GM18508 (cell line): ENCODE measurements around the gene KHDRBS2.

Experiments used
- ATAC-seq: cut with Tn5 transposase; IDR thresholded peaks from one replicate; pipeline ENCODE4 v1.9.1; 2021; ENCODE audit warnings: moderate number of reproducible peaks; ENCODE audit not compliant: insufficient read depth, unreplicated experiment

The KHDRBS2 gene

DNA sequence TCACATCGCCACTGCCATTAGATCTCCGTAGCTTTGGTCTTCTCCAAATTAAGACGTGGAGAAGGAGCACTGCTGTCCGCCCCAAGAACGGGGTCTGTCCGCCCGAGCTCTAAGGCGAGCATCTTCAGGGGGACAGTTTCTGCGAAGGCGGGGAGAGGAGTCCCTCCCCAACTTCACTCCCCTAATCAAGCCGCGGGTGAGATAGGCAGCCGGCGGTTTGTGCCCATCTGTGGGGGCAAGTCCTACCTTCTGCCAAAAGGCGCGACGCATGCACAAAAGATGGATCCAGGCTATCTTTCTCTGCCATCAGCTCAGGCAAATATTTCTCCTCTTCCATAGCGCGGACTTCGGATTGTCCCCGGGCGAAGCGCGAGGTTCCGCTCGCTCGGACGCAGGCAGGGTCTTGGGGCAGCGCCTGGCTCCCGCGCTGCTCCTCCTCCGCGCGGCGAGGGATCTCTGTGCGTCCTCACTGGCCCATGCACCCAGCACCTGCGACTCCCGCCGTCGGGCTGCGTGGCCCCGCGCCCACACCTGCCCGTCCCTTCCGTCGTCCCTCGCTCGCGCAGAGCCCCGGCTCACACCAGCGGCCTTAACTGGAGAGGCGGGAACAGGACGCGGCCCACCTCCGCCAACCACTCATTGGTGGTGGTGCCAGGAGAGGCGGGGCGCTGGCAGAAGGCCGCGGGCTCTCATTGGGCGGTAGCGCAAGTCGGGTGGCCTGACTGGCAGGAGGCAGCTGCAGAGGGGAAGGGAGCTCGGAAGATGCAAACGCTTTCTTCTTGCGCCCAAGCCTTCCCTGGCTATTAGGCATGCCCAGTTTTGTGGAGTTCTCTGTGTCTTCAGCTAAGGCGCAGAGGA lies at the start of gene KHDRBS2:
TSS of gene KHDRBS2 (minus strand) at position 614 of the 858 bp plus-strand sequence.
- ATAC-seq = peak; percentile 100

DNA sequence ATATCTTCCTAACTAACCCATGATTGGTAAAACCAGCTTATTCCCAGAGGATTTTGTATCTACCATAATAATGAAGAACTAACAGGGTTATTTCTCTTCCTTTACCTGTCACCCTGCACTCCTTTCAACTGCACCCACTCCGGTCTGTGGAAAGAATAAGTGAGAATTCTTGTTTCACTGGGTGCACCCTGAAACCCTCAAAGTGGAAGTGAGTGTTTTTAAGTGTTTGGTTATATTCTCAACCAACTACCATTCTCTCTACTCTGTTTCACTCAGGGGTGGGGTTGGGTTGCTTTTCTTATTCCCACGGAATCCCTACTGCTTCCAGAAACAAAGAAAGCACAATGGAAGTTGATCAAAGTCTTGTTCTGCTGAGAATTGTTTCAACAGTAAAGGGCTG lies 42.6 kb upstream of the KHDRBS2 start:
- ATAC-seq = no peak

DNA sequence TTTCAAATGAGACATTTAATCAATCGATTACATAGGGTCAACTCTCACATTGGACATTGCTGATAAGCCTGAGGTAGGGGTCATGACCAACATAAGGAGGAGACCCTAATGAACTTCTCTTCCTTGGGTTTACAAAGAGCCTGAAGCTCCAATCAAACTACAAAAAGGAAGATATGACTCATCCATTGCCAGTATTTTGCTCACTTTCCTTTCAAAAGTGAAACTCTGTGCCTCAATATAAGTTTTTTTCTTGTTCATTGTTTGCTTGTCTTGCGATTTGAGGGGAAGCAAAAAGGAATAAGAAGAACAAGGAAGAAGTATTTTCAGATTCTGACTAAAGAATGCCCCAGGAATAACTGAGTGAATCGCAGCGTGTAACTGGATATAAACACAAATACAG lies 38.8 kb upstream of the KHDRBS2 start:
- ATAC-seq = no peak

DNA sequence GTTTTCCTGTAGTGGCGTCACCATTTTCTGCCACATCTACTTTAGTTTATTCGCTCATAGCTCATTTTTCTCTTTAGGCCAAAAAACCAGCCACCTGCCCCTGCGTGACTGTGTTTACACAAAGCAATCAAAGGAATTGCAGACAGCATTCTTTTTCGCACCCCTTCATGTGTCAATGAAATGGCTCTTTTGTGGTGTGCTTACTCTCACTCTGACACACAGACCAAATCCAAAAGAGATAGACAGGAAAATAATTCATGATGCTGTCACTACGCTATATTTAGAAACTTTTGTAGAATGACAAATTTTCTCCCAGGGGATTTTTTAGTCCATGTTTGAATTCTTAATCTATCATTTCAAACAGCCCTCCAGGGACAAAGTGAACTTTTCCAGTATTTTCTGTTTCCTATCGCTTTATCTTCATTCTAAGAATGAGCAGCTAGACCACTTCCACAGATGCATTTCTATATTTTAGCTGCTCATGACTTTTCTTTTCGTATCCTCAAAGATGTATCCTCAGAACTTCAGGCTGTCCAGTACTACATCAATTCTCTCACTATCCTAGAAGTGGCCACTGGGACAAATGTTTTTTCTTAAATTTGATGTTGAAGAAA lies 37.9 kb upstream of the KHDRBS2 start:
- no peak for ATAC-seq

DNA sequence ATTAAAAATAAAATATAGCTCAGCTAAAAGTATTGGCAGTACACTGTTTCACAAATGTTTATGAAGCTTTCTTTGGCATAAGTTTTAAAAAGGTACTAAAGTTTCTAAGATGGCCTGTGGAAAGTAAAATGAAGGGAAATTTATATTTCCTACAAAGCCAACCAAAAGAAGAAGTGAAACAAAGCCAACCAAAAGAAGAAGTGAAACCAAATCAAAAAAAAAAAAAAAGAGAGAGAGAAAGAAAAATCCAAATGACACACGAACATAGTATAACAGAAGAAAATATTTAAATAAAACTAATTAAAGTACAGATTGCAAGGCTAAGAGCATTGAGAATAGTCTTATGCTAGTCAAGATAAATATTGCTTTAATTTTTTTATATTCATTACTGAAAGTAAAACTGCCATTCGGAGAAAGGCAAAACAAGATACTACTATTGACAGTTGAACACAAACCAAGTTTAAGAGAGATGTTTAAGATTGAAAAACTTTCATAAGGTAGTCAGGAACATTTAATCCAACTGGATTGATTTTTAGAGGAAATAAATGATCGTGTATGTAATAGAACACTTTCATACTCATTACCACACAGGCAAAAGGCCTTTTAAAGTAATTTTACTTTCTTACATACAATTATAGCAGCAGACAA lies 12.8 kb upstream of the KHDRBS2 start:
- ATAC-seq = peak; percentile 92

DNA sequence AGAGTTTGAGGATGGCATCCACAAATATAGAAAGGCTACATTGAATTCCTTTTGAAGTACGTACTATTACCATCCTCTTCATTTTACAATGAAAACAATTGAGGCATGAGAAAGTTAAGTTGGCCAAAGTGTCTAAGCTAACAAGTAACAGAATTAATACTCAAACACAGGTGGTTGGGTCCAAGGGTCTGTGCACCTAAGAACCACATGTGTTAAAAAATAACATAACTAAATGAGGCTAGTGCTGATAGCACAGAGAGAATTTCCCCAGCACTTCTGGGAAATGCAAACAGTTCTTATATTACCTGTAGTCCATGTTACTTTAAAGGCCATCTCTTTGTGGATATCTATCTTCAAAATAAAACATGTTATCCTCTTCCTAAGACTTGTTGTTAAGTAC lies 10.5 kb upstream of the KHDRBS2 start:
- ATAC-seq = no peak

DNA sequence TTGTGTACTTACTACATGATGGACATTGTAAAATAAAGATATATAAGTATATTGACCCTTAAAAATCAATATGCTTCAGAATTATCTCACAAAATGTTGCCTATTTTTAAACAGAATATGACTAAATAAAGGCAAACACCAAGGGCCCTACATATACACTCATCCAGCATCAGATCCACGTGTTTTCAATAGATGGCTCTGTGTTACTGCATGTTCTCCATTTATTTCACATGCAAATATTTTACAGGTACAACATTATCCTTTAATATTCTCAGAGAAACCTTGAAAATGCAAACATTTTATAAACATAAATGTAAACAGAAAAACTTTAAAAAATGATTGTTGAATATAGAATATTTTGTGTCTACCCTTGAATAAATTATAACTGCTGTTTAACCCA lies 2.9 kb upstream of the KHDRBS2 start:
- ATAC-seq = no peak

DNA sequence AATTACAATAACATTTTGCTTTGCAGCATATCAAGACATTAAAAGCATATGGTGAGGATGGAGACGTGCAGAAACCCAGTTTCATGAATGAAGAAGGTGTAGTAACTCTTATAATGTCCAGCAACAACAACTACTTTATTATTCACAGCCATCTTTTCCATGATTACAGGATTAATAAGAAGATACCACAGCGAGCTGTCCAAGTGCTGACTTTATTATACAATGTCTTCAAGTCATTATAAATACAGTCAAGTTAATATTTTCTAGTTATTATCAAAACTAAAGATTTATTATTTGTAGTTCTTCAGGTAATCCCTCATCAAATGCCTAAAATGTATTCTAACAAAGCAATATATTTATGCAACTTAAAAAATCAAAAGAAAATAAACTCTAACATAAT lies 2.5 kb upstream of the KHDRBS2 start:
- no peak for ATAC-seq

DNA sequence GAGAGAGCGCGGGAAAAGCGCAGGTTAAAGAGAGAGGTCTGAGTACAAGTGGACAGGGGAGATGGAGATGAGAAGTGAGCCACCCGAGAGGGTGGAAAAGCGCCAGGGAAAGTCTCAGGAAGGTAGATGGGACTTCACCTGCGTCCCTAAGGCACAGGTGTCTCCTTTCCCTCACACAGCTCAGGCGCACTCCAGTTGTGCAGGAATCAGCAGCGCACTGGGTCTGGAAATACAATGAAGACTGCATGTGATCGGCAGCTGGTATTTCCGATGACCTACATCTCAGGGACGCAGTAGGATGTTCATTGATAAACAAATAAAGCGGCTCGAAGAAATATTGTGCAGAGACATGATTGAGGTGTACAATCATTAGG lies 432 bp upstream of the KHDRBS2 start:
- peak; percentile 1 for ATAC-seq

DNA sequence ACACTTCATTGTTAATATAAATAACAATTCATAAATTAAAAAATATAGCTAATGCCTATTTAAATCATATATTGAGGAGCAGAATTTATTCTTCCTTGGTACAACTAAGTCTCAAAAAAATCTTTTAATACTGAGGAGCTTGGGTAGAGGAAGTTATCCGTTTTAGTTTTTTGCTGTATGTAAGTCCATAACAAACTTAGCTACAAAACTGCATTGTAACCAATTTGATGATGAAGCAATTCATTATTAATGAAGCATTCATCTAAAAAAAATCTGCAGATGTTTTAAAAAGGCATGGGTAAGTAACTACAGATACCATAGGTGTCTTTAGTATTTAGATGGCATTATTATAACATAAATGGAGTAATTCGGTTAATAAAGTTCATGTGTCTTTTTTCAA lies 1.3 kb downstream of the KHDRBS2 start:
- ATAC-seq = no peak

DNA sequence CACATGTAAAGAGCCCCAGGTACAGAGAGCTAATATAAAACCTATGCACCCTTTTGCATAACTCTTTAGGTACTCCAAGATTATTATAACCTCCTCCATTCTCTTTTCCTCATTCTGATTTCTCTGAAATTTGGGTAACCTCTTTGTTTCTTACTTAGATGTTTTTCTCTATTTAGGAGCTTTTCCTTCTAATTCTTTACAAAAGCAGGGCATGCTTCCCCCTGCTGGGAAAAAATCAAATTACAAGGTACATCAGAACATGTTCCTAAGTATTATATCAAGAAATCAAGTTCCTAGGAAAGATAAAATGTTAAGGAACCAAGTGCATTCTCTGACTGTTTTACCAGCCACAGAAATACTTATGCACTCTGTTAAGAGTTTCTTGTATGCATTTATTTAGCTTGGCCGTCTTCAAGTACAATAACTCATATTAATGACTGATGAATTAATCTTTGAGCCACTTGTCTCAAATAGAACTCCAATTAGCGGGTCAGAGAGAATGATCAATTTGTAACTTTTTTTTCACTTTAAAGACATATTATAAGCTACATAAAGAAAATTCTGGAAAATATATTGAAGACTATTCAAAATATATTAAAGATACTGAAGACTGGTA lies 2.1 kb downstream of the KHDRBS2 start:
- no peak for ATAC-seq

DNA sequence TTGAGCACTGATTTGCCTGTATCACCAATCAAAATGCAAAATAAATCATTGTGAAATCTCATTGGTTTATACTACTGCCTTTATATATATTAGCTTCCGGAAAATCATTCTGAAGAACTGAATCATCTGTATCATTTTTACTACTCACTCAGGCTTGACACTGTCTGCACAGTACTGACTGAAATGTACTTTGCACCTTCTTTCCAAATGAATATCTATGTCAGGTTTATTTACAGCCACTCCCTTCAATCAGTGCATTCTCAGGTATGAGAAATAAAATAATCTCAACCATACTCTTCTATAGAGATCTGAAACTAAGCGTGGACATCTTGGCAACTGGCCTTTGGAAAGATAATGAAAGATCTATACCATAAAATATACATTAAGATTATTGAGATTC lies 2.7 kb downstream of the KHDRBS2 start:
- ATAC-seq = no peak

DNA sequence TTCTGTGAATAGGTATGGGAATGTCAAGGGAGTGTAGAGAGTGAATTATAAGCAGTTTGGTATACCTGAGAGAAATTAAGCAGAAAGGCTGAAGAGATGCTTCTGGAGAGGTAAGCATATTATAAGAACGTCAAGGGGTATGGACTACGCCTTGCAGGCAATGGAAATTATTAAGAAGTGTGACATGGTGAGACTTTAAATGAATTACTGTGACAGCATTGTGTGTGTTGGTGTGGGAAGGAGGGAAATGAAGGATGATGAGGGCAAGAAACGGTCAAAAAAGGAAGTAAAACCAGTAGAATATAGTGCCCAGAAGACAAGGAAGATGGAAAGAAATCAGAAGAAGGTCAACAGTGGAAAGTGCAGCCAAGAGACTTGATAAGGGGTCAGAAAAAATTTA lies 5.9 kb downstream of the KHDRBS2 start:
- no peak for ATAC-seq

DNA sequence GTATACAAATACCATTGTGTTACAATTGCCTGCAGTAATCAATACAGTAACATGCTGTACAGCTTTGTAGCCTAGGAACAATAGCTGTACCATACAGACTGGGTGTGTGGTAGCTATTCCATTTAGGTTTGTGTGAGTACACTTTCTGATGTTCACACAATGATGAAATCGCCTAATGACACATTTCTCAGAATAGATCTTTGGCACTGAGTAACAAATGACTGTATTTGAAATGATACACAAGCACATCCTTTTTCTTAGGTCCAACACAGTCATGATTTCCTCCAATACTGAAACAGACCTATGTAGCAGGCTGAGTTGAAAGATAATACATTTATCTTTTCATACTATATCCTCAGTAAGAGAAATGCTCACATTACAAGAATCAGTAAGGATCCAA lies 13.9 kb downstream of the KHDRBS2 start:
- no peak for ATAC-seq

DNA sequence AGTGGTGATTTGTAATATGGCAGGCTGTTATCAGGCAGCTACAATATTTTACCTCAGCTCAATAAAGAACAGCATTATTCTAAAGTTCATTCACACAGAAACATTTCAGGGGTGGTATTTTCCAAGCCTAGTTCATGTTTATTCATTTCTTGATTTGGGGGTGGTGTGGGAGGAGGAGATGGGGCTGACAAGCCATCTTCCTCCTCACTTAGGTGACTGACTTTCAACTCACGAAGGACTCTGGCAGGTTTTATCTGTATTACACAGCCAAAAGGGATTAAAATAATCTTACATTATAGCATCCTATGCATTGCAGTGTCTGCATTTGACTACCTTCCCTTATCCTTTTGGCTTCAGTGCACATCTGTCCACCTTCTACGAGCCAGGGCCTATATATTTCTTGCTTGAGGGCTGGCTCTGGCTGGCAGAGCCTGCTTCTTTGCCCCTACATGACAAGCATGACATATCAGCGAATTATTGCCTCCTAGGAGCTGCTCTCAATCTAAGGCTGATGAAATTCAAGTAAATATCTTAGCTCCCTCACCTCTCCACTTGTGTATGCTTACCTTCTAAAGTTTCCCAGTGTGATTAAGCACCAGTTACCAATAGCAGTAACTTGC lies 20.0 kb downstream of the KHDRBS2 start:
- ATAC-seq = no peak

DNA sequence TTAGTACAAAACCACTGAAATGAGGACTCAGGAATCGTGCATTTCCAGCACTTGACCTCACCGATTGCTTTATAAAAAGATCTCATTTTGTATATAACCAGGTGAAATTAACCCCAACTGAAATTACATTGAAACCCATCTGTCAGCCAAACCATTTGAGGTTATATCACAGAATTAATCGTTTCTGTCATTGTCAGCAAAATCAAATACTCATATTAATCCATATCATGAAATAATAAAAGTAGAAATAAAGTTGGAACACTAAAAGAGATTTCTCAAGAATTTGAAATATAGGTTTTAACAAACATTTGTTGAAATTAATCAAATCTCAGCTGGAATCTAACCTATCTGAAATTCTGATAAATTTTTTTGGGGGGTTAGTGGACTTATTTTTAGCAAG lies 23.7 kb downstream of the KHDRBS2 start:
- ATAC-seq = no peak

DNA sequence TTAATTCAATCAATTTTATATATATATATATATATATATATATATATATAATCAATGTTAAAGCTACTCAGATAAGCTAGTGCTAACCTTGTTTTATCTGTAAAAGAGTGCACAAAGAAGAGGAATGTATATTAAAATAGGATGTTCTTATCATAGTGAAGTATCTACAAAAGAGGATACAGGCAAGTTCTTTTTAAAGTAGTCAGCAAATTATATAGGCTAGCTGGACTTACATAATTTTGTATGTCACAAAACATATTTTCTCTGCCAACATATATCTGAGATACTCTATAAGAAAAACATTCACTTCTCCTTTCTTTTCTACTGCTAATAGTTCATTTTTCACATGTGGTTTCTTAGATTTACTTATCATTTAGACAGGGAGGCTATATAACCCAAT lies 39.9 kb downstream of the KHDRBS2 start:
- ATAC-seq = no peak

DNA sequence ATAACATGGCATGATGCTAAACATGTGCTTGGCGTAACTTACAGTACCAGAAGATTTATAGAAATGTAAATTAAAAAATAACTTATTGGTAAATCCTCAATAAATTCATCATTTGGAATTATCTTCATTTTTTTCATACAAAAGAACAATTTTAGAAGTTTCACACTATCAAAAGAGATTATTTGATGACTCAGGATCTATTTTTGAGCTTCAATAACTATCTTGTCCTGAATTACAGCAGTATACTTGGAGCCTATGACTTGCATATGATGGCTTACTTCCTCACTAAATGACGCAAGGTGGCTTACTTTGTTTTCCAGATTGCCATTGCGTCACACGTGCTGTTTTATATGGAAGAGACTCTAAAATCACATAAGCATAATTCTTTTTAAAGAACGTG lies 49.2 kb downstream of the KHDRBS2 start:
- ATAC-seq = no peak

DNA sequence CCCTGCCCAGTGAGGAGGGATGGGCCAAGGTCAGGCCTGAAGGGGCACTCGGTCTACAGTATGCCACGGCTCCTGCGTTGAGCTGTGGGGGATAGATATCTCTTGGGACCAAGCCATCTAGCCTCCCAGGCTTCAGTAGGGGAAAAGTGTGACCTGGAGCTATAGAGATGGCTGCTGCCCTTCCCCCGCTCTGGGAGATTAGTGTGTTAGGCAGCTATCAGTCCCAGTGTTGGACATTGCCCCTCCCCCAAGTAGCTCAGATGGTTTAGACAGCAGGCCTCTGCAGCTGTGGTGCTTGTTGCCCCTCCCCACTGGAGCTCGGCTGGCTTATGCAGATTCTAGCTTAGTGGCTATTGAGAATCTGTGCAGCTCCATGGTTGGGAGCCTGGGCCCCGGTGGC lies 56.8 kb downstream of the KHDRBS2 start:
- ATAC-seq = no peak

DNA sequence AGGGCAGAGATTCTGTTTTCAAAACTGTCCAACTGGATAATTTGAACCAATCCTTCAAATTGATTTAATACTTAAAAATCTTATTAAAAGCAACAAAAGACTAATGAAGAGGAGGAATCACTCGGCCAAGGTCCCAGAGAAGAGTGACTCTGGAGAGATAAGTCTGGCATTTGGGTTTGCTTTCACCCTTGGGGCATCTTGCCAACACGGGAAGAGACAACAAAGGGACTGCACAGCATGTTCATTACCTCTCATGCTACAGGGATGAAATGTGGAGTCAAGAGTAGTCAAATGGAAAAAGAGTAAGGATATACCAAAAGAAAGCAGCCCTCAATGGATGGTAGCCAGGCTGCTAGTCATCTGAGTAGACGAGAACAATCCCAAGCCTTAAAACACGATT lies 68.2 kb downstream of the KHDRBS2 start:
- ATAC-seq = no peak

DNA sequence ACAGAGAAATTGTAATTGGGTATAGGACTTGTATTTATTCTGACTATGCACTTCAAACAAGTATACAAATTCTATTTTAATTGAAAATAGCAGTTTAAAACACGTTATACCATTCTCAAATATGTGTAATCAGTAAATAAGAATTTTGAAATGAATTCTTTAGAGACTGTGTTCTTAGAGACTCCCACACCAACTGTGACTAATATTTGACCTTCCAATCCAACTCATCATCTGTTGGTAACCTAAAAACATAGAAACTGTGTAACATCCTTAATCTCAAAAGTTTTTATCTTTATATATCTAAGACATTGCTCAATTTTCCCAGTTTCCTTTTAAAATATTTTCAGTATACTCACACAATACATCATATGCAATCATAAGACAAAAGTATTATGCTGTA lies 83.9 kb downstream of the KHDRBS2 start:
- ATAC-seq = no peak
